ENCODE data around the gene CSNK2A1. TPM values are rescaled to one million over a fixed set of nuclear protein-coding genes. Genes with fewer than 3 reads are reported as not detected.

The CSNK2A1 gene
- total RNA-seq, 1 experiment from 2014 or later, result 229 TPM

GRCh38 chr20:584971-585301 is 41.3 kb upstream of the CSNK2A1 start:
- Mint-ChIP-seq H3K4me1 (peaks cover 6 to 9% of the 10 kb centered on the region in 2 experiments), H3K27me3 (ENCODE audit: low read depth) (peaks cover 2% of the 10 kb centered on the region), H3K36me3 (ENCODE audit: insufficient read depth in 1 of 3, low read depth in 3 of 3) (no peaks in the 10 kb centered on the region), H3K9me3 (no peaks in the 10 kb centered on the region), H3K4me3 (no peak overlapping the region), H3K27ac (no peak overlapping the region)
- H3K9me3 ChIP-seq (ENCODE audit: control insufficient read depth, low read depth, low read length), result no peaks in the 10 kb centered on the region
- no peak overlapping the region for H3K4me2 ChIP-seq (ENCODE audit: insufficient read depth, insufficient read length, low read length)
- no peak overlapping the region for H3K14ac ChIP-seq (ENCODE audit: insufficient read depth, low read length)
- no peak for DNase-seq
- no peak overlapping the region for H2AFZ ChIP-seq (ENCODE audit: low read length)
- H3K4ac ChIP-seq (ENCODE audit: low read depth, low read length), result no peak overlapping the region
- H3K27ac ChIP-seq (ENCODE audit: insufficient read length, low read depth, low read length), result no peak overlapping the region
- no peak overlapping the region for H3K23ac ChIP-seq (ENCODE audit: insufficient read length, low read depth, low read length)
- H3K27me3 ChIP-seq (ENCODE audit: insufficient read depth, low read length), result no peaks in the 10 kb centered on the region
- H4K8ac ChIP-seq (replicated peaks; ENCODE audit: insufficient read length, low read depth, low read length), result no peak overlapping the region
- H2AK5ac ChIP-seq (ENCODE audit: insufficient read length, low read length), result no peak overlapping the region
- no peak overlapping the region for H2BK120ac ChIP-seq (ENCODE audit: low read depth, low read length, poor library complexity, severe bottlenecking)
- H3K9ac ChIP-seq (ENCODE audit: extremely low read depth, insufficient read length, low read length), result no peak overlapping the region
- H4K91ac ChIP-seq (ENCODE audit: insufficient read length, low read depth, low read length), result no peak overlapping the region
- H3K23me2 ChIP-seq (ENCODE audit: insufficient read length, low read depth, low read length, poor library complexity, severe bottlenecking), result no peaks in the 10 kb centered on the region
- no peak overlapping the region for H3K56ac ChIP-seq (ENCODE audit: insufficient read length, low read depth, low read length)
- no peaks in the 10 kb centered on the region for H4K20me1 ChIP-seq (ENCODE audit: control insufficient read depth, insufficient read depth, insufficient read length)
- H4K5ac ChIP-seq (ENCODE audit: insufficient read length, low read depth, low read length), result no peak overlapping the region
- TF ChIP-seq CTCF (conservative IDR thresholded peaks at IDR 0.05), result no peak
- H2BK15ac ChIP-seq (ENCODE audit: low read depth, low read length), result no peak overlapping the region
- no peaks in the 10 kb centered on the region for H3K4me1 ChIP-seq (ENCODE audit: insufficient read depth, low read length)
- H3K18ac ChIP-seq (ENCODE audit: insufficient read length, low read depth, low read length), result no peak overlapping the region
- no CpG with 5 or more reads among the region's 7 CpGs for WGBS (ENCODE audit: extremely low coverage, insufficient read length, low lambda C conversion rate)
- H3K79me2 ChIP-seq (ENCODE audit: insufficient read depth, low read length), result no peaks in the 10 kb centered on the region
- no peaks in the 10 kb centered on the region for H3K79me1 ChIP-seq (ENCODE audit: insufficient read depth, low read depth, low read length, poor library complexity, severe bottlenecking)
- no peak overlapping the region for H2BK20ac ChIP-seq (ENCODE audit: low read depth, low read length, poor library complexity, severe bottlenecking)
- H2BK5ac ChIP-seq (ENCODE audit: insufficient read length, low read length), result no peak overlapping the region
- H2BK12ac ChIP-seq (ENCODE audit: insufficient read length, low read depth, low read length), result no peak overlapping the region
- H3T11ph ChIP-seq (ENCODE audit: low read length), result no peak overlapping the region
